ENCODE data around the gene BCL7A. TPM values are rescaled to one million over a fixed set of nuclear protein-coding genes. Genes with fewer than 3 reads are reported as not detected.

Gene BCL7A
- polyA plus RNA-seq, 2 of the 4 experiments (the other 2 are of a cell fraction) = 9.2 to 9.4 TPM

GRCh38 chr12:122100568-122100967 lies 78.9 kb downstream of the BCL7A start:
- Histone ChIP-seq H3K27ac (no peak overlapping the region), H3K9me3 (no peaks in the 10 kb centered on the region), H3K4me2 (no peak overlapping the region; the same call in 2 of the 3 replicates), H3K4me3 (no peak overlapping the region), H3K4me1 (peaks cover 55% of the 10 kb centered on the region)
- CTCF ChIA-PET = interaction anchor here (0.9 to 7.6 kb wide), 7 partner anchors 10 to 69 kb away, joined by 3 to 76 read pairs (median 4); no protein-coding TSS in a partner anchor
- POLR2A ChIA-PET = no interaction called here
- DNase-seq (ENCODE audit: low read depth in 1 of 2, low spot score in 1 of 2) (no peak), ATAC-seq (no peak), FAIRE-seq (no peak)
- 98% methylated on average over 1 of the region's 1 CpG for WGBS (ENCODE audit: missing lambda C conversion rate)
- no peak for TF ChIP-seq EHF (CRISPR knock-in tag; IDR thresholded peaks at IDR 0.05)
- no peak for TF ChIP-seq MAZ (IDR thresholded peaks at IDR 0.05; ENCODE audit: borderline replicate concordance, low read depth, low read length)
- TF ChIP-seq ZNF302 (CRISPR knock-in tag; IDR thresholded peaks at IDR 0.05) = no peak
- TF ChIP-seq RAD21 (conservative IDR thresholded peaks at IDR 0.05 in 1 of 2, IDR thresholded peaks at IDR 0.05 in 1 of 2) = no peak
- TF ChIP-seq CHD4 (IDR thresholded peaks at IDR 0.05; ENCODE audit: borderline replicate concordance) = no peak
- TF ChIP-seq BCL3 (IDR thresholded peaks at IDR 0.05) = no peak
- TF ChIP-seq TFCP2L1 (CRISPR knock-in tag; IDR thresholded peaks at IDR 0.05) = no peak
- no peak for TF ChIP-seq ELK1 (IDR thresholded peaks at IDR 0.05; ENCODE audit: low read depth, low read length)
- TF ChIP-seq JUN (IDR thresholded peaks at IDR 0.05) = no peak
- TF ChIP-seq HOXB13 (CRISPR knock-in tag; IDR thresholded peaks at IDR 0.05; ENCODE audit: low read depth) = no peak
- no peak for TF ChIP-seq NFE2L2 (conservative IDR thresholded peaks at IDR 0.05; ENCODE audit: low read length)
- no peak for TF ChIP-seq SREBF2 (IDR thresholded peaks at IDR 0.05)
- TF ChIP-seq EP300 (IDR thresholded peaks at IDR 0.05) = no peak
- no peak for TF ChIP-seq EHMT2 (IDR thresholded peaks at IDR 0.05; ENCODE audit: low read depth)
- TF ChIP-seq KDM5A (IDR thresholded peaks at IDR 0.05) = no peak

GRCh38 chr12:122102331-122102730 lies 80.6 kb downstream of the BCL7A start:
- no peak for DNase-seq (ENCODE audit: low read depth in 1 of 2, low spot score in 1 of 2)
- H3K9me3 ChIP-seq = no peaks in the 10 kb centered on the region
- FAIRE-seq = no peak
- POLR2A ChIA-PET = no interaction called here
- TF ChIP-seq TP53 (CRISPR knock-in tag; IDR thresholded peaks at IDR 0.05) (no peak), CEBPB (IDR thresholded peaks at IDR 0.05) (no peak), CHD4 (IDR thresholded peaks at IDR 0.05; ENCODE audit: borderline replicate concordance) (no peak)
- CTCF ChIA-PET = interaction anchor here (0.8 to 14.2 kb wide), 6 partner anchors 14 to 48 kb away, joined by 3 to 120 read pairs (median 5); no protein-coding TSS in a partner anchor
- H3K4me1 ChIP-seq = peaks cover 53% of the 10 kb centered on the region
- WGBS (ENCODE audit: missing lambda C conversion rate) = 93% methylated on average over 3 of the region's 3 CpGs
- no peak for ATAC-seq
- no peak overlapping the region for H3K27ac ChIP-seq
- H3K4me2 ChIP-seq = no peak overlapping the region
- H3K4me3 ChIP-seq = no peak overlapping the region

GRCh38 chr12:122104844-122105243 lies 83.2 kb downstream of the BCL7A start:
- H3K4me3 ChIP-seq = no peak overlapping the region
- TF ChIP-seq KDM1A (IDR thresholded peaks at IDR 0.05; ENCODE audit: low read depth) (no peak), CTCF (IDR thresholded peaks at IDR 0.05) (no peak), E2F6 (IDR thresholded peaks at IDR 0.05; ENCODE audit: borderline replicate concordance, low read depth) (no peak), TP53 (CRISPR knock-in tag; IDR thresholded peaks at IDR 0.05) (no peak), ZNF302 (CRISPR knock-in tag; IDR thresholded peaks at IDR 0.05) (no peak), RARB (CRISPR knock-in tag; IDR thresholded peaks at IDR 0.05) (no peak), FOXS1 (CRISPR knock-in tag; IDR thresholded peaks at IDR 0.05) (no peak), PBX3 (IDR thresholded peaks at IDR 0.05) (no peak), HMGXB4 (CRISPR knock-in tag; IDR thresholded peaks at IDR 0.05; ENCODE audit: borderline replicate concordance) (no peak), EHMT2 (IDR thresholded peaks at IDR 0.05; ENCODE audit: low read depth) (no peak)
- H3K27ac ChIP-seq = no peak overlapping the region
- 88% methylated on average over 7 of the region's 7 CpGs for WGBS (ENCODE audit: missing lambda C conversion rate)
- ATAC-seq (no peak), FAIRE-seq (no peak), DNase-seq (ENCODE audit: low read depth in 1 of 2, low spot score in 1 of 2) (no peak)
- ChIA-PET POLR2A (no interaction called here), CTCF (interaction anchor here (0.6 to 14.2 kb wide), 4 partner anchors 9 to 192 kb away, joined by 3 to 120 read pairs (median 4); no protein-coding TSS in a partner anchor)
- peaks cover 48% of the 10 kb centered on the region for H3K4me1 ChIP-seq
- no peaks in the 10 kb centered on the region for H3K9me3 ChIP-seq
- H3K4me2 ChIP-seq = no peak overlapping the region

All from A549 (cell line).